ENCODE results near the gene PCDHA1. TPM values are rescaled to one million over a fixed set of nuclear protein-coding genes. Genes with fewer than 3 reads are reported as not detected.
A peak's percentile ranks its signal among the peaks of the same experiment; 100 is the strongest.
"Not testable (repeated sequence)": the region's sequence is repeated elsewhere in the genome, so short reads cannot be mapped to it uniquely, and the experiment has no call there.

PCDHA1 gene
- total RNA-seq, 1 experiment from 2014 or later = not detected

- H3K27me3 ChIP-seq (ENCODE audit: insufficient read depth, low read length); H3K9ac ChIP-seq (ENCODE audit: low read length); POLR2A ChIA-PET; intact Hi-C loops (cut with micrococcal nuclease); H3K27ac ChIP-seq (ENCODE audit: low read depth, low read length); H3K9me3 ChIP-seq (ENCODE audit: control insufficient read depth in 1 of 2, insufficient read depth in 1 of 2, low read depth in 1 of 2, low read length in 2 of 2); BruUV-seq (replicated peaks); RAD21 ChIA-PET (ENCODE audit: low non-redundant PET in 1 of 2, low total read pairs in 2 of 2, uncharacterized antibody in 2 of 2, unreplicated experiment in 2 of 2); H3K4me2 ChIP-seq (ENCODE audit: low read length); H3K9me2 ChIP-seq (ENCODE audit: insufficient read depth); H3K79me2 ChIP-seq (ENCODE audit: insufficient read depth, low read length); ATAC-seq; DNase-seq (ENCODE audit: low read depth, low spot score); H4K20me1 ChIP-seq (ENCODE audit: insufficient read depth); H3K36me3 ChIP-seq (ENCODE audit: control insufficient read depth in 1 of 2, insufficient read depth in 2 of 2, low read length in 2 of 2); H3K4me3 ChIP-seq (replicated peaks in 1 of 2; ENCODE audit: low read depth in 1 of 2, low read length in 2 of 2); H2AFZ ChIP-seq (ENCODE audit: low read depth, low read length, poor library complexity, severe bottlenecking); H3K4me1 ChIP-seq (ENCODE audit: control insufficient read depth in 1 of 2, insufficient read depth in 2 of 2, low read length in 2 of 2): not testable (repeated sequence)
- TF ChIP-seq, protein P1, sequence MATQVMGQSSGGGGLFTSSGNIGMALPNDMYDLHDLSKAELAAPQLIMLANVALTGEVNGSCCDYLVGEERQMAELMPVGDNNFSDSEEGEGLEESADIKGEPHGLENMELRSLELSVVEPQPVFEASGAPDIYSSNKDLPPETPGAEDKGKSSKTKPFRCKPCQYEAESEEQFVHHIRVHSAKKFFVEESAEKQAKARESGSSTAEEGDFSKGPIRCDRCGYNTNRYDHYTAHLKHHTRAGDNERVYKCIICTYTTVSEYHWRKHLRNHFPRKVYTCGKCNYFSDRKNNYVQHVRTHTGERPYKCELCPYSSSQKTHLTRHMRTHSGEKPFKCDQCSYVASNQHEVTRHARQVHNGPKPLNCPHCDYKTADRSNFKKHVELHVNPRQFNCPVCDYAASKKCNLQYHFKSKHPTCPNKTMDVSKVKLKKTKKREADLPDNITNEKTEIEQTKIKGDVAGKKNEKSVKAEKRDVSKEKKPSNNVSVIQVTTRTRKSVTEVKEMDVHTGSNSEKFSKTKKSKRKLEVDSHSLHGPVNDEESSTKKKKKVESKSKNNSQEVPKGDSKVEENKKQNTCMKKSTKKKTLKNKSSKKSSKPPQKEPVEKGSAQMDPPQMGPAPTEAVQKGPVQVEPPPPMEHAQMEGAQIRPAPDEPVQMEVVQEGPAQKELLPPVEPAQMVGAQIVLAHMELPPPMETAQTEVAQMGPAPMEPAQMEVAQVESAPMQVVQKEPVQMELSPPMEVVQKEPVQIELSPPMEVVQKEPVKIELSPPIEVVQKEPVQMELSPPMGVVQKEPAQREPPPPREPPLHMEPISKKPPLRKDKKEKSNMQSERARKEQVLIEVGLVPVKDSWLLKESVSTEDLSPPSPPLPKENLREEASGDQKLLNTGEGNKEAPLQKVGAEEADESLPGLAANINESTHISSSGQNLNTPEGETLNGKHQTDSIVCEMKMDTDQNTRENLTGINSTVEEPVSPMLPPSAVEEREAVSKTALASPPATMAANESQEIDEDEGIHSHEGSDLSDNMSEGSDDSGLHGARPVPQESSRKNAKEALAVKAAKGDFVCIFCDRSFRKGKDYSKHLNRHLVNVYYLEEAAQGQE (IDR thresholded peaks at IDR 0.05; ENCODE audit: low read depth) = peak; percentile 16; the same call in 1 of the 2 replicates
- CTCF ChIA-PET = interaction anchor here (1.3 kb wide), 1 partner anchor 164 kb away, joined by 13 read pairs; no protein-coding TSS in a partner anchor
Measured at GRCh38 chr5:140876541-140877261, 90.8 kb downstream of the PCDHA1 start.

- Histone ChIP-seq H3K4me2 (ENCODE audit: low read length) (no peak overlapping the region), H3K9ac (ENCODE audit: low read length) (no peak overlapping the region), H3K27me3 (ENCODE audit: insufficient read depth, low read length) (no peaks in the 10 kb centered on the region), H3K79me2 (ENCODE audit: insufficient read depth, low read length) (no peaks in the 10 kb centered on the region), H3K4me3 (replicated peaks in 1 of 2; ENCODE audit: low read depth in 1 of 2, low read length in 2 of 2) (no peak overlapping the region), H2AFZ (ENCODE audit: low read depth, low read length, poor library complexity, severe bottlenecking) (no peak overlapping the region), H3K9me2 (ENCODE audit: insufficient read depth) (no peaks in the 10 kb centered on the region; the same call in 1 of the 2 replicates), H3K4me1 (ENCODE audit: control insufficient read depth in 1 of 2, insufficient read depth in 2 of 2, low read length in 2 of 2) (no peaks in the 10 kb centered on the region), H3K27ac (ENCODE audit: low read depth, low read length) (no peak overlapping the region), H3K9me3 (ENCODE audit: control insufficient read depth in 1 of 2, insufficient read depth in 1 of 2, low read depth in 1 of 2, low read length in 2 of 2) (no peaks in the 10 kb centered on the region), H4K20me1 (ENCODE audit: insufficient read depth) (no peaks in the 10 kb centered on the region), H3K36me3 (ENCODE audit: control insufficient read depth in 1 of 2, insufficient read depth in 2 of 2, low read length in 2 of 2) (no peaks in the 10 kb centered on the region)
- DNase-seq (ENCODE audit: low read depth, low spot score) = no peak
- RAD21 ChIA-PET (ENCODE audit: low non-redundant PET in 1 of 2, low total read pairs in 2 of 2, uncharacterized antibody in 2 of 2, unreplicated experiment in 2 of 2) = no interaction called here
- POLR2A ChIA-PET = no interaction called here
- TF ChIP-seq ZNF274 (IDR thresholded peaks at IDR 0.05; ENCODE audit: low read depth, low read length) = no peak
- no peak for TF ChIP-seq FOSL1 (IDR thresholded peaks at IDR 0.05; ENCODE audit: low read depth)
- no peak for TF ChIP-seq JUND (IDR thresholded peaks at IDR 0.05)
- no peak for TF ChIP-seq SP1 (IDR thresholded peaks at IDR 0.05; ENCODE audit: low read depth)
- TF ChIP-seq SIN3A (IDR thresholded peaks at IDR 0.05; ENCODE audit: low read depth) = no peak
- no peak for TF ChIP-seq TCF7L2 (IDR thresholded peaks at IDR 0.05; ENCODE audit: borderline replicate concordance, extremely low read depth, insufficient read depth, insufficient read length)
- no peak for TF ChIP-seq CBX3 (IDR thresholded peaks at IDR 0.05; ENCODE audit: low read depth)
- TF ChIP-seq RAD21 (IDR thresholded peaks at IDR 0.05; ENCODE audit: low read depth) = no peak
- no peak for TF ChIP-seq CEBPB (IDR thresholded peaks at IDR 0.05; ENCODE audit: low read depth)
- TF ChIP-seq EZH2phosphoT487 (IDR thresholded peaks at IDR 0.05; ENCODE audit: borderline replicate concordance) = no peak
- TF ChIP-seq ZFX (IDR thresholded peaks at IDR 0.05) = no peak
- BruUV-seq (replicated peaks) = no TSS peak
- CTCF ChIA-PET = no interaction called here
- ATAC-seq = no peak
- intact Hi-C loops (cut with micrococcal nuclease) = no loop called here
Measured at GRCh38 chr5:140877262-140877581, 91.3 kb downstream of the PCDHA1 start.

Measured in HCT116 (cell line).